Cardiac muscle cell (in vitro differentiated cells and primary cell): ENCODE results near the gene MRPL3. TPM values are rescaled to one million over a fixed set of nuclear protein-coding genes. Genes with fewer than 3 reads are reported as not detected.

Experiments used
- DNase-seq, 2 donors: peaks; one replicate each; pipeline versions ENCODE4 v3.0.0 to v3.0.0-alpha.2; 2010 to 2017; ENCODE audit warnings: low read depth in 1 of 2, low spot score in 1 of 2
- H3K27ac ChIP-seq: fragments of 200-600 bp; sonication (generic); 2 replicates; pipeline ENCODE4 v1.5.1; 2016
- H3K27me3 ChIP-seq: fragments of 200-600 bp; sonication (generic); 2 replicates; pipeline ENCODE4 v1.6.0; 2016; ENCODE audit warnings: control low read depth
- H3K36me3 ChIP-seq: fragments of 200-600 bp; sonication (generic); 2 replicates; pipeline ENCODE4 v1.5.1; 2016; ENCODE audit warnings: control low read depth
- H3K4me1 ChIP-seq: fragments of 200-600 bp; sonication (generic); 2 replicates; pipeline ENCODE4 v1.8.1; 2017; ENCODE audit warnings: low read depth, mild to moderate bottlenecking, mixed run types
- H3K4me3 ChIP-seq: fragments of 200-600 bp; sonication (generic); 2 replicates; pipeline ENCODE4 v1.5.1; 2016; ENCODE audit warnings: mild to moderate bottlenecking
- H3K9me3 ChIP-seq: fragments of 200-600 bp; sonication (generic); 2 replicates; pipeline ENCODE4 v1.5.1; 2017; ENCODE audit warnings: low read depth, mild to moderate bottlenecking, control low read depth
- polyA plus RNA-seq: library from polyadenylated mRNA; unstranded; fragments of >200 nt; fragmentation: Nextera tagmentation; extraction: Ambion mirVana; gene quantifications from 2 replicates; pipeline ENCODE4 v1.2.1, GENCODE V29; 2016
- total RNA-seq: library from RNA; depleted of rRNA; stranded (reverse); fragments of >200 nt; gene quantifications from 2 replicates; pipeline ENCODE4 v1.2.3, GENCODE V29; 2016
- TF ChIP-seq, protein P1 (sequence below): IDR thresholded peaks from 2 replicates; pipeline ENCODE4 v1.5.1; 2012; ENCODE audit warnings: low read depth, mild to moderate bottlenecking, low read length

The MRPL3 gene
- total and polyA plus RNA-seq, 2 experiments from 2014 or later, result 74.4 to 92.8 TPM

GRCh38 chr3:131530388-131530787, 27.6 kb upstream of the MRPL3 start:
- H3K27ac ChIP-seq, result no peak overlapping the region
- no peaks in the 10 kb centered on the region for H3K4me1 ChIP-seq
- no peak overlapping the region for H3K4me3 ChIP-seq
- no peaks in the 10 kb centered on the region for H3K9me3 ChIP-seq
- no peaks in the 10 kb centered on the region for H3K36me3 ChIP-seq
- no peak for DNase-seq
- TF ChIP-seq, protein P1, sequence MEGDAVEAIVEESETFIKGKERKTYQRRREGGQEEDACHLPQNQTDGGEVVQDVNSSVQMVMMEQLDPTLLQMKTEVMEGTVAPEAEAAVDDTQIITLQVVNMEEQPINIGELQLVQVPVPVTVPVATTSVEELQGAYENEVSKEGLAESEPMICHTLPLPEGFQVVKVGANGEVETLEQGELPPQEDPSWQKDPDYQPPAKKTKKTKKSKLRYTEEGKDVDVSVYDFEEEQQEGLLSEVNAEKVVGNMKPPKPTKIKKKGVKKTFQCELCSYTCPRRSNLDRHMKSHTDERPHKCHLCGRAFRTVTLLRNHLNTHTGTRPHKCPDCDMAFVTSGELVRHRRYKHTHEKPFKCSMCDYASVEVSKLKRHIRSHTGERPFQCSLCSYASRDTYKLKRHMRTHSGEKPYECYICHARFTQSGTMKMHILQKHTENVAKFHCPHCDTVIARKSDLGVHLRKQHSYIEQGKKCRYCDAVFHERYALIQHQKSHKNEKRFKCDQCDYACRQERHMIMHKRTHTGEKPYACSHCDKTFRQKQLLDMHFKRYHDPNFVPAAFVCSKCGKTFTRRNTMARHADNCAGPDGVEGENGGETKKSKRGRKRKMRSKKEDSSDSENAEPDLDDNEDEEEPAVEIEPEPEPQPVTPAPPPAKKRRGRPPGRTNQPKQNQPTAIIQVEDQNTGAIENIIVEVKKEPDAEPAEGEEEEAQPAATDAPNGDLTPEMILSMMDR, result no peak
- no peaks in the 10 kb centered on the region for H3K27me3 ChIP-seq

DNA sequence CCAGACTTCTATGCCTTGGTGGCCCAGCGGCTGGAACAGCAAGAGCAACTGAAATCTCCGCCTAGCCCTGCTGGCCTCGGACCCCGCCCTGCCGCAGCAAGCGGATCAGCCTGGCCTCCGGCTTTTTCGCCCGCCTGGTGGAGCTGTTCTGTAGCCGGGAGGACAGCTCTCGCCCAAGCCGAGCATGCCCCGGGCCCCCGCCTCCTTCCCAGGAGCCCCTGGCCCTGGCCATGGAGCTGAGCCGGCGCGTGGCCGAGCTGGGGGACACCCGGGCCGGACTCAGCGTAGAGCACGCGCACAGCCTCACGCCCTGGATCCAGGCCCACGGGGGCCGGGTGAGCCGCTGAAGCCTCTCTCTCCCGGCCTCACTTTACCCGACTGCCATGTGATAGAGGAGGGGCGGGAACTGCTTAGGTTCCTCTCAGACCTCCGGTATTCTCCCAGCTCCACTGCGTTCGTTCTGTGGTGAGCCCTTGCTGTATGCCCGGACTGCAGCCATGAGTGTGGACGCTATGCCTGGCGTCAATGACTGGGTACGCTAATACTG, 24.1 kb upstream of the MRPL3 start:
- H3K27me3 ChIP-seq, result no peaks in the 10 kb centered on the region
- peak; percentile 46 to 85 for DNase-seq
- no peak overlapping the region for H3K4me3 ChIP-seq
- no peaks in the 10 kb centered on the region for H3K36me3 ChIP-seq
- no peak overlapping the region for H3K27ac ChIP-seq
- TF ChIP-seq, protein P1, result peak; percentile 71
- H3K9me3 ChIP-seq, result no peaks in the 10 kb centered on the region
- H3K4me1 ChIP-seq, result no peaks in the 10 kb centered on the region

DNA sequence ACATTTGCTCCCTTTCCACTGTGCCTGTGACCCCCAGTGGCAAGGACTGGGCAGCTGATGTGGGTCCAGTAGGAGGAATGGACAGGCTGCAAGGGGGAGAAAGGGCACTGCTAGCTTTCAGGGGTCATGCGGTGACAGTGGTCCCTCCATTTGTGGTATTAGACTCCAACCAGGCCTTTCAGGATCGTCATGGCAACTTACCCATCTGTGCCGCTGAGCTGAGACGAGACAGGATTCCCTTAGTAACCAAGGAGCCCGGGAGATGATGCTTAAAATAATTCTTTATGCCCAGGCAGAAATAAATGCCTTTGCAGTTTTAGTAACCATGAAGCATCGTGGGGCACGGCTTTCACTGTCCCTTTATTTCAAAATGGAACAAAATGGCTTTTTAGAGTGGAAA, 15.9 kb upstream of the MRPL3 start:
- no peak overlapping the region for H3K27ac ChIP-seq
- H3K27me3 ChIP-seq, result no peaks in the 10 kb centered on the region
- no peak overlapping the region for H3K4me3 ChIP-seq
- no peaks in the 10 kb centered on the region for H3K4me1 ChIP-seq
- H3K9me3 ChIP-seq, result no peaks in the 10 kb centered on the region
- TF ChIP-seq, protein P1, result no peak
- no peaks in the 10 kb centered on the region for H3K36me3 ChIP-seq
- DNase-seq, result no peak

DNA sequence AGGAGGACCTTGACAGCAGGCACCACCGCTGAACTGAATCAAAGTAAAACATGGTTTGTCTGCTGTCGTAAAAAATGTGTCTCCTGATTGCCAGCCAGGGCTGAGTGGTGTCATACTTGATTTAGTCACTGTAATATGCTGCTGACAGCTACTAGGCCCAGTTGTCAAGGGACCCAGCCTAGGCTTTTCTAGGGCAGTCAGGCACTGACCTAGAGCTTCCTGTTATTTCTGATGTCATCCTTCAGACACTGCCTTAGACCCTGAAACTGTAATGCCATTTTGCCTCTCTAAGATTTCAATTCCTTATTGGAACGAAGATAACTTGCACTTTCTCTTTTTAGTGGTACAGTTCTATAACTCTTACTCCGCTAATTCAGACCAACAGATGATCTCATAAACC, 2.6 kb upstream of the MRPL3 start:
- H3K27me3 ChIP-seq, result peaks cover 45% of the 10 kb centered on the region
- TF ChIP-seq, protein P1, result no peak
- H3K9me3 ChIP-seq, result no peaks in the 10 kb centered on the region
- H3K36me3 ChIP-seq, result no peaks in the 10 kb centered on the region
- peaks cover 8% of the 10 kb centered on the region for H3K4me1 ChIP-seq
- no peak overlapping the region for H3K27ac ChIP-seq
- DNase-seq, result no peak
- H3K4me3 ChIP-seq, result no peak overlapping the region

DNA sequence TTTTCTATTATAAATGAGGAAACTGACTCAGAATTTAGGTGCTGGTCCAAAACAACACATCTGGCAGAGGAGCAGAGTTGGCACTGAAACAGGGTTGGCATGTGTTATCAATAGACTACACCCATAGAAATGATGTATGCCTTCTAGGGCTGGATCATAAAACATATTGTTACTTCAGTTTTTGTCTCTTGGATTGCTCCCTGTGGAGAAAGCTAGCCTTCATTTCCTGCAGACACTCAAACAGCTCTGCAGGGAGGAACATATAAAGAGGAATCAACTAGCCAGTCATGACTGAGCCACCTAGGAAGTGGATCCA, 507 bp upstream of the MRPL3 start:
- H3K9me3 ChIP-seq, result no peaks in the 10 kb centered on the region

More for the DNA sequence above, 507 bp upstream of the MRPL3 start:
- Histone ChIP-seq H3K4me1 (peaks cover 8% of the 10 kb centered on the region), H3K27me3 (peaks cover 45% of the 10 kb centered on the region), H3K27ac (no peak overlapping the region), H3K36me3 (peaks cover 15% of the 10 kb centered on the region), H3K4me3 (peak overlapping the region; percentile 89)
- TF ChIP-seq, protein P1, result no peak
- no peak for DNase-seq
